GM19351 (cell line): Measurements from ENCODE around the gene SLC2A13.
"Not testable (repeated sequence)": the region's sequence is repeated elsewhere in the genome, so short reads cannot be mapped to it uniquely, and the experiment has no call there.

Experiments used
- ATAC-seq: cut with Tn5 transposase; IDR thresholded peaks from one replicate; pipeline ENCODE4 v1.9.1; 2021; ENCODE audit warnings: mild to moderate bottlenecking, moderate library complexity; ENCODE audit not compliant: unreplicated experiment

The SLC2A13 gene

GRCh38 chr12:40044396-40044795 is 61.5 kb downstream of the SLC2A13 start:
- no peak for ATAC-seq

GRCh38 chr12:40039598-40039997 is 66.3 kb downstream of the SLC2A13 start:
- no peak for ATAC-seq

GRCh38 chr12:40038619-40039018 is 67.3 kb downstream of the SLC2A13 start:
- ATAC-seq: no peak

GRCh38 chr12:40034712-40035111 is 71.2 kb downstream of the SLC2A13 start:
- ATAC-seq: no peak

GRCh38 chr12:40034156-40034555 is 71.7 kb downstream of the SLC2A13 start:
- no peak for ATAC-seq

- ATAC-seq: no peak
Observed at GRCh38 chr12:40033242-40033630, 72.6 kb downstream of the SLC2A13 start.

- ATAC-seq: no peak
Observed at GRCh38 chr12:40032433-40033241, 73.2 kb downstream of the SLC2A13 start.

GRCh38 chr12:40031965-40032364 is 73.9 kb downstream of the SLC2A13 start:
- ATAC-seq: no peak

- not testable (repeated sequence) for ATAC-seq
Observed at GRCh38 chr12:40030970-40031369, 74.9 kb downstream of the SLC2A13 start.

- no peak for ATAC-seq
Observed at GRCh38 chr12:40028296-40028695, 77.6 kb downstream of the SLC2A13 start.

GRCh38 chr12:40022850-40023249 is 83.0 kb downstream of the SLC2A13 start:
- no peak for ATAC-seq

- no peak for ATAC-seq
Observed at GRCh38 chr12:40020261-40020691, 85.6 kb downstream of the SLC2A13 start.

- no peak for ATAC-seq
Observed at GRCh38 chr12:40017488-40017887, 88.4 kb downstream of the SLC2A13 start.

GRCh38 chr12:40016980-40017379 is 88.9 kb downstream of the SLC2A13 start:
- no peak for ATAC-seq

GRCh38 chr12:40015881-40016280 is 90.0 kb downstream of the SLC2A13 start:
- no peak for ATAC-seq

GRCh38 chr12:40015345-40015744 is 90.5 kb downstream of the SLC2A13 start:
- no peak for ATAC-seq

- no peak for ATAC-seq
Observed at GRCh38 chr12:40013847-40014246, 92.0 kb downstream of the SLC2A13 start.

- ATAC-seq: no peak
Observed at GRCh38 chr12:40013292-40013691, 92.6 kb downstream of the SLC2A13 start.

- ATAC-seq: no peak
Observed at GRCh38 chr12:40012711-40013110, 93.2 kb downstream of the SLC2A13 start.

- peak; percentile 9 for ATAC-seq
Observed at GRCh38 chr12:40011775-40012129, 94.1 kb downstream of the SLC2A13 start.

- peak; percentile 95 for ATAC-seq
Observed at GRCh38 chr12:40010899-40011774, 94.7 kb downstream of the SLC2A13 start.
